NOMO-1 treated with dmso at 0.1 percent for 144 hours (cell line): Measurements from ENCODE around the gene HADHB.
"Not testable (repeated sequence)": the region's sequence is repeated elsewhere in the genome, so short reads cannot be mapped to it uniquely, and the experiment has no call there.

Experiments
- DNase-seq: peaks from one replicate; lab custom pipeline; 2025; ENCODE audit not compliant: unreplicated experiment; lab: John Stamatoyannopoulos, UW

HADHB gene

DNA sequence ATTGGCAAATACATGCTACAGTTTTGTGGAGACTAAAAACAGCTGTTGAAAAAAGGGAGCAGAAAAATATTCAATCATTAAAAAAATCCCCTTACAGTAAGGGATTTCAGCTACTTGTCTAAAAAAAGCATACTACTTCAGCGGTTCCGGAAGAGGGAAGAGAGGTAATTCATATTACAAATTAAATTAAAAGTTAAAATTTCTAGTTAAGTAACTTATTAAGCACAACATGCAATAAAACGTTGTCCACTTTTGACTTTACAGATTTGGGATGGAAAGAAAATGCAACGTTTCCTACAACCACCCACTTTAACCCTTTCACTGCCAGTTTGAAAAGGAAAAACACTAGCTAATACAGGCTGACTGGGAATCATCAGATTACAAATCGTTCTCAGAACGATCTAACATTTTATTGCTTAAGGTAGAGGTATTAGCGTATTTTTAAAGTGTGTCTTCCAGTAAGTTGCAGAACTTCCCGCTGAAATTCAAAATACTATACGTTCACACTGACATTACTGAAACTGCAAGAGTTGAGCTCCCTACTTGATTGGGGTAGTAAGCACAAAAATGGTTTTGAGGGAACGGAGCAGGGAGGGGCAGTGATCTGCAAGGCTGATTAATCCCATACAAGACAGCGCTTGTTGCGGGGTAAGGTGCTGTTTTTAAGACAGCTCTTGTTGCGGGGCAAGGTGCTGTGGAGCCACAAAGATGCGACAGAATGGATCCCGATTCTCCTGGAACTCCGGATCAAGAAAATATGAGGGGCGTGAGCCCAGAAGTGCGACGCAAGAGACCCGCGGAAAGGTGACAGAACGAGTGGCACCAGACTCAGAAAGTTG, 1.1 kb upstream of the HADHB start:
- peak; percentile 4 for DNase-seq

DNA sequence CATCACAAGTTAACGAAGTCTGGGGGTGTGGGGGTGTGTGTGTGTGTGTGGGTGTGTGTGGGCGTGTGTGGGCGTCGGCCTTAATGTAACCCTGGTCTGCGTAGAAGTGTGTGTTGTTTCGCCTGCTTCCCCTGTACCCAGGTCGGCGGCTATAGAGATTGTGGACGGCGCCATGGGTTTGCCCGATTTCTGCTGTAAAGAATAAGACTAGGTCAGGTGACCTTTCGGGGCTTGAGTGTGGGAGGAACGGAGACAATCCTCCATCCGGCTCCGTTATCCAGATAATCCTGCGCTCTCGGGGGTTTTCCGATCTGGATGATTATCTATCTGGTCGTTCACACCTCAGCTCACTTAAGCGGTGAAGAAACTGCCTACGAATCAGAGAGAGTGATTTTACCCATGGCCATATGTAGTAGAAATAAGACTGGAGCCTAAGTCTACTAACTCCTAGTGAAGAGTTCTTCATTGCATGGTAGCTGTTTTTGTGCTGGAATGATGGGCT, 543 bp downstream of the HADHB start:
- no peak for DNase-seq

- DNase-seq, result no peak
Observed at GRCh38 chr2:26245810-26246209, 1.1 kb downstream of the HADHB start.

- peak; percentile 29 for DNase-seq
Observed at GRCh38 chr2:26246818-26247217, 2.1 kb downstream of the HADHB start.

DNA sequence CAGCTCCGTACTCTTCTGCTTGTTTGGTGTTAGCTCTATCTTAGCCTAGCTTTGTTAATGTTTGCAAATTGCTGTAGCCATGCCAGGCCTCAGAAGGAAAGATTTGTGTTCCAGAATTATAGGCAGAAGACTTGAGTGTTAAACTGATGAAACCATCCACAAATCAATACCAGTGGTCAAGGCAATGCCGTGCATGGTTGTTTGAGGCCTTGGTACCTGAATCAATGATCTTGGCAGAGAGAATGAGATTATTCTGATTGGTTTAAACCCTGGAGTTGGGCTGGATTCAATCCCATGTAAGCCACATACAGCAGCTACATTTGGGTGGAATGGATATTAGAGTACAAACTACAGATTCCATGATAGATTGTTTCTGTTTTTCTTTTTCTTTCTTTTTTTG, 4.9 kb downstream of the HADHB start:
- no peak for DNase-seq

GRCh38 chr2:26251893-26252292, 7.2 kb downstream of the HADHB start:
- DNase-seq, result no peak

GRCh38 chr2:26255759-26256384, 11.1 kb downstream of the HADHB start:
- no peak for DNase-seq

DNA sequence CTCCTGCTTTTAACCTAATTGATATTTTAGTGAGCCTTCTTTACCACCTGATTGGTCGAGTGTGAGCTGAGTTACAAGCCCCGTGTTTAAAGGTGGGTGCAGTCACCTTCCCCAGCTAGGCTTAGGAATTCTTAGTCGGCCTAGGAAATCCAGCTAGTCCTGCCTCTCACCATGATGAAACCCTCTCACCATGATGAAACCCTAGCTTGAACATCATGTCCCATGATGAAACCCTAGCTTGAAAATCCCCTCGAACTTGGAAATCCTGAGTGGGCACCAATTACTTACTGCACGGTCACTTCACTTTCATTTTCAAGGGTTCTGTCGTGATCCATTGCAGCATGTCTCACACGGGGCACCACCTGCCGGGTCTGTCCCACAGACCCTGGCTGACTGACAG, 14.1 kb downstream of the HADHB start:
- not testable (repeated sequence) for DNase-seq

DNA sequence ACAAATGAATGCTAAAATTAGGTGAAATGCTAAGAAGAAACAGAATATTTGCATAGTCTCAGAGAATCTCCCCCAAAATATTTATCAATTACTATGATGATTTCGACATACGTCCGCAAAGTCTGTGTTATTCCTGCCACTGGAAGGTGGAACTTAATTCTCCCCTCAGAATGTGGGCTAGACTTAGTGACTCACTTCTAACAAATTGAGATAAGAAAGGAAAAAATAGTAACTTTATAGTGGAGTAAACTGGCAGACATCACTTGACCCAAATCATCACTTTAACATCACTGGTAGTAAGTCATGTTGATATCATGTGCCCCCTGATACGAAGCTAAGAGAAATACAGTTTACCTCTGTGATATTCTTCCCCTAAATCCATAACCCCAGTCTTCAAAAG, 23.5 kb downstream of the HADHB start:
- DNase-seq, result peak; percentile 5

DNA sequence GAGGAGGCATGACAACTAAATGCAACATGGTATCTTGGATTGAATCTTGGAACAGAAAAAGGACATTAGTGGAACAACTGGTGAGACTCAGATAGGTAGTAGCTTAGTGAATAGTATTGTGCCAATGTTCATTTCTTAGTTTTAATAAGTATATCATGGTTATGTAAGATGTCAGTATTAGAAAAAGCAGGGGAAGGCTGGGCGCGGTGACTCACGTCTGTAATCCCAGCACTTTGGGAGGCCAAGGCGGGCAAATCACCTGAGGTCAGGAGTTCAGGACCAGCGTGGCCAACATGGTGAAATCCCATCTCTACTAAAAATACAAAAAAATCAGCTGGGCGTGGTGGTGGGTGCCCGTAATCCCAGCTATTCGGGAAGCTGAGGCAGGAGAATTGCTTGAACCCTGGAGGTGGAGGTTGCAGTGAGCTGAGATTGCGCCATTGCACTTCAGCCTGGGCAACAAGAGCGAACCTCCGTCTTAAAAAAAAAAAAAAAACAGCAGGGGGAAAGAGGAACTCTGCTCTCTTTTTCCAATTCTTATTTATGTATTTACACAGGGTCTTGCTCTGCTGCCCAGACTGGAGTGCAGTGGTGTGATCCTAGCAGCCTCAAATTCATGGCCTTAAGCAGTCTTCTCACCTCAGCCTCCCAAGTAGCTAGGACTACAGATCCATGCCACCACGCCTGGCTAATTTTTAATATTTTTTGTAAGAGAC, 24.1 kb downstream of the HADHB start:
- peak; percentile 27 for DNase-seq

DNA sequence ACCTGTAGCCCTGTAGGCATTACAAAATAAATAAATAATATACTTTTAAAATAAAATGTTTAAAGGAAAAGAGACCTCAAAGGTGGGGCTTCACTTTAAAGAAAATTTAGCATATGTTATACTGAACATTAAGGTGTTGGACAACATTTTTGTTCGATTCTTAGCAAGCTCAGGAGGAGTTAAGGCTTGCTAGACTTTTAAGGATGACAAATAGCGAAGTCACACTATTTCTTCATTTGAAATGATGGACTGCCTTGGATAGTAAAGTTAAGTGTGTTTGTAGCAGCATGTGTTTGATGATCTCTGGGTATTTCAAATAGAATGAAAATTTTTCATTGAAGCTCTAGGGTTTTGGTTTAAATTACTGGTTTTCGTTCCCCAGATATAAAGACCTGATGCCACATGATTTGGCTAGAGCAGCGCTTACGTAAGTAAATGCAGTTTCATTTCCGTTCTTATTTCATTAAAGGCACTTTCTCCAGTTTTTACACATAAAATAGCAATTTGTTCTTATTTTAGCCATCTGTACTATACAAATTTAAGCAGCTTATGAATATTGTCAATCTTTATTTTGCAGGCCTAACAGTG, 24.9 kb downstream of the HADHB start:
- peak; percentile 61 for DNase-seq

- DNase-seq, result no peak
Observed at GRCh38 chr2:26270373-26270772, 25.6 kb downstream of the HADHB start.

- DNase-seq, result peak; percentile 2
Observed at GRCh38 chr2:26273501-26273900, 28.8 kb downstream of the HADHB start.

GRCh38 chr2:26274058-26274613, 29.4 kb downstream of the HADHB start:
- no peak for DNase-seq

- DNase-seq, result no peak
Observed at GRCh38 chr2:26276484-26277227, 31.9 kb downstream of the HADHB start.

DNA sequence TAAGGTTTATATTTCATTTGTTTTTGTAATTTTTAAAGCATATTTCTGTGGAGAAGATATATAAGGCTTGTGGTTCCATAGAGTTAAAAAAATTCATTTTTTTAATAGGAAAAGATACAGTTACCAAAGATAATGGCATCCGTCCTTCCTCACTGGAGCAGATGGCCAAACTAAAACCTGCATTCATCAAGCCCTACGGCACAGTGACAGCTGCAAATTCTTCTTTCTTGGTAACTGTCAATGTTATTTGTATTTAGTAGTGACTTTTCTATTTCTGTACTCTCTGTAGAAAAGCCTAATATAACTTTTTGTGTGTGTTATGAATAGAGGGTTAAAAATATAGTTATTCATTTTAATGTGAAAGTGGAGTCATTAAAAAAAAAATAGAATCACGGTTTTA, 35.1 kb downstream of the HADHB start:
- DNase-seq, result no peak

DNA sequence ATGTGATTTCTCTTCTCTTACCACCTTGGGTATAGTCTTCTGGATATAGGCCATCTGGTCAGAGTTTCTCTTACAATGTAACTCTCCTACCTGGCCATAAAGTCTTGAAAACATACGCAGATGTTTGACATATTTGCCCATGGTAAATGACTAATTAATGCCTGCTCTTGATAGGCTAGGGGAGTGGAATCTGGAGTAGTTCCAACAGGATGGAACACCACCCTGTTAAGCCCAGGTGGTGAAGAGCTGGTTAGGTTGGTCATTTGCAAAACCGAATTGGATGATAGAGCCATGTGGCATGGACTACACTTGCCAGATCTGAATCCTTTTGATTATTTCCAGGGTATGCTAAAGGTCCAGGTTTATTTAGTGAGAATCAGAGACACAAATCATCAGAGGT, 36.5 kb downstream of the HADHB start:
- DNase-seq, result no peak

DNA sequence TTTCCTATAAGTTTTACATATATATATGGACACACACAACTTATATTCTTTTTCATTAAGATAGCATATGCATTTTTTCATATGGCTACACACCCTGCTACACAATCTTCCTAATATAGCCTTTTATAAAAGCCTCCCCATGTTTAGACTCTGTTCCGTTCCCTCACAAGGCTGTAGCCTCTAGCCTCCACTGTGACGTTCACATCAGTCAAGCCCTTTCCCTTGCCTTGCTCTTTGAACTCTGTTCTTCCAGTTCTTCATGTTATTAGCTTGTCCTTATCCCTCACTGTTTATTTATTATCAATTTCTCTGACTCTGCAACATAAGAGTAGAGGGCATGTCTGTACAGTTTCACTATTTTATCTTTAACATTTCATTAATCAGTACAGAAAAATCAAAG, 38.9 kb downstream of the HADHB start:
- no peak for DNase-seq

- no peak for DNase-seq
Observed at GRCh38 chr2:26284132-26284531, 39.4 kb downstream of the HADHB start.

DNA sequence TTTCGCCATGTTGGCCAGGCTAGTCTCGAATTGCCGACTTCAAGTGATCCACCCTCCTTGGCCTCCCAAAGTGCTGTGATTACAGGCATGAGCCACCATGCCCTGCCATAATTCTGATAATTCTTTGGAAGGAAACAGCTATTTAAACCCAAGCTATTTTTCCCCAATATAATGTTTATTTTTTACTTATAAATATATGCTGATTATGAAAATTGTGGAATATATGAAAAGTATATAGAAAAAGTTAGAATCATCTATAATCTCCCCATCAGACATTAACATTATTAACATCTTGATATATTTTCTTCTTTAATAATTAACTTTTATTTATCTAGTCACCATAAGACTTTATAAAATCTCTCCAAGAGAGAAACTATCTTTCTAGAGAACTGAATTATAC, 41.2 kb downstream of the HADHB start:
- no peak for DNase-seq
